Astrocyte of the hippocampus (primary cell): ENCODE measurements around the gene ZNF575.
A peak's percentile ranks its signal among the peaks of the same experiment; 100 is the strongest.
"Not testable (repeated sequence)": the region's sequence is repeated elsewhere in the genome, so short reads cannot be mapped to it uniquely, and the experiment has no call there.

ENCODE experiments used
- DNase-seq: peaks from one replicate; pipeline ENCODE4 v3.0.0; 2011; ENCODE audit warnings: low read depth, low spot score

ZNF575 gene

GRCh38 chr19:43541920-43542650 is 9.1 kb downstream of the ZNF575 start:
- no peak for DNase-seq

- no peak for DNase-seq
These were observed 11.1 kb downstream of the ZNF575 start for GRCh38 chr19:43544077-43544476.

GRCh38 chr19:43545276-43545675 is 12.3 kb downstream of the ZNF575 start:
- DNase-seq, result no peak

GRCh38 chr19:43545981-43546380 is 13.0 kb downstream of the ZNF575 start:
- DNase-seq, result no peak

- DNase-seq, result no peak
These were observed 13.6 kb downstream of the ZNF575 start for GRCh38 chr19:43546581-43546980.

- DNase-seq, result not testable (repeated sequence)
These were observed 14.9 kb downstream of the ZNF575 start for GRCh38 chr19:43547926-43548325.

GRCh38 chr19:43548706-43549105 is 15.7 kb downstream of the ZNF575 start:
- no peak for DNase-seq

- no peak for DNase-seq
These were observed 18.6 kb downstream of the ZNF575 start for GRCh38 chr19:43551399-43552197.

- no peak for DNase-seq
These were observed 19.1 kb downstream of the ZNF575 start for GRCh38 chr19:43552198-43552450.

- DNase-seq, result no peak
These were observed 19.6 kb downstream of the ZNF575 start for GRCh38 chr19:43552616-43553015.

GRCh38 chr19:43553656-43554055 is 20.7 kb downstream of the ZNF575 start:
- DNase-seq, result no peak

GRCh38 chr19:43554317-43554895 is 21.4 kb downstream of the ZNF575 start:
- no peak for DNase-seq

- DNase-seq, result peak; percentile 83
These were observed 22.3 kb downstream of the ZNF575 start for GRCh38 chr19:43555185-43555770.

GRCh38 chr19:43560687-43561086 is 27.7 kb downstream of the ZNF575 start:
- DNase-seq, result no peak

GRCh38 chr19:43561139-43561970 is 28.4 kb downstream of the ZNF575 start:
- no peak for DNase-seq

- DNase-seq, result no peak
These were observed 29.3 kb downstream of the ZNF575 start for GRCh38 chr19:43562226-43562697.

- DNase-seq, result peak; percentile 70
These were observed 29.8 kb downstream of the ZNF575 start for GRCh38 chr19:43562698-43563241.

- no peak for DNase-seq
These were observed 30.9 kb downstream of the ZNF575 start for GRCh38 chr19:43563816-43564457.

GRCh38 chr19:43564800-43565199 is 31.8 kb downstream of the ZNF575 start:
- DNase-seq, result no peak

- DNase-seq, result no peak
These were observed 36.7 kb downstream of the ZNF575 start for GRCh38 chr19:43569657-43570056.
